ENCODE data around the gene GYPB.
"Not testable (repeated sequence)": the region's sequence is repeated elsewhere in the genome, so short reads cannot be mapped to it uniquely, and the experiment has no call there.

Gene GYPB

GRCh38 chr4:144019277-144019676, at the start of gene GYPB:
Gene GYPB, minus strand, starts transcription at chr4:144019380. Its CDS starts 93 bp downstream, at chr4:144019287.
- not testable (repeated sequence) for DNase-seq

GRCh38 chr4:144061556-144061955, 42.4 kb upstream of the GYPB start:
- DNase-seq, result not testable (repeated sequence)

- not testable (repeated sequence) for DNase-seq
Observed at GRCh38 chr4:144060234-144060859, 41.2 kb upstream of the GYPB start.

GRCh38 chr4:144056800-144057199, 37.6 kb upstream of the GYPB start:
- no peak for DNase-seq

- DNase-seq, result not testable (repeated sequence)
Observed at GRCh38 chr4:144055336-144055735, 36.2 kb upstream of the GYPB start.

- not testable (repeated sequence) for DNase-seq
Observed at GRCh38 chr4:144051494-144051893, 32.3 kb upstream of the GYPB start.

- not testable (repeated sequence) for DNase-seq
Observed at GRCh38 chr4:144050631-144051030, 31.5 kb upstream of the GYPB start.

GRCh38 chr4:144049495-144050424, 30.6 kb upstream of the GYPB start:
- DNase-seq, result not testable (repeated sequence)

GRCh38 chr4:144044936-144045335, 25.8 kb upstream of the GYPB start:
- not testable (repeated sequence) for DNase-seq

- DNase-seq, result not testable (repeated sequence)
Observed at GRCh38 chr4:144032580-144032979, 13.4 kb upstream of the GYPB start.

GRCh38 chr4:144031875-144032274, 12.7 kb upstream of the GYPB start:
- not testable (repeated sequence) for DNase-seq

- DNase-seq, result not testable (repeated sequence)
Observed at GRCh38 chr4:144031369-144031768, 12.2 kb upstream of the GYPB start.

- DNase-seq, result not testable (repeated sequence)
Observed at GRCh38 chr4:144030708-144031107, 11.5 kb upstream of the GYPB start.

GRCh38 chr4:144026682-144027081, 7.5 kb upstream of the GYPB start:
- not testable (repeated sequence) for DNase-seq

GRCh38 chr4:144024399-144025053, 5.3 kb upstream of the GYPB start:
- not testable (repeated sequence) for DNase-seq

- not testable (repeated sequence) for DNase-seq
Observed at GRCh38 chr4:144022772-144023400, 3.7 kb upstream of the GYPB start.

GRCh38 chr4:144021336-144021990, 2.3 kb upstream of the GYPB start:
- not testable (repeated sequence) for DNase-seq

- DNase-seq, result not testable (repeated sequence)
Observed at GRCh38 chr4:144018223-144019000, 768 bp downstream of the GYPB start.

GRCh38 chr4:144017271-144017670, 1.9 kb downstream of the GYPB start:
- DNase-seq, result not testable (repeated sequence)

GRCh38 chr4:144016057-144016605, 3.0 kb downstream of the GYPB start:
- not testable (repeated sequence) for DNase-seq

GRCh38 chr4:144014808-144015207, 4.4 kb downstream of the GYPB start:
- DNase-seq, result no peak

Data from activated T-cell treated with anti-CD3 and anti-CD28 coated beads, Interleukin-2, amount 50 U/mL, for 1 hour (primary cell).